ENCODE data around the gene ENTREP3. TPM values are rescaled to one million over a fixed set of nuclear protein-coding genes. Genes with fewer than 3 reads are reported as not detected.

ENTREP3 gene
- total and polyA plus RNA-seq, 2 donors (not counting 3 experiments of a cell fraction or from before 2014, with no cell fraction given) = 27.4 to 62.7 TPM

DNA sequence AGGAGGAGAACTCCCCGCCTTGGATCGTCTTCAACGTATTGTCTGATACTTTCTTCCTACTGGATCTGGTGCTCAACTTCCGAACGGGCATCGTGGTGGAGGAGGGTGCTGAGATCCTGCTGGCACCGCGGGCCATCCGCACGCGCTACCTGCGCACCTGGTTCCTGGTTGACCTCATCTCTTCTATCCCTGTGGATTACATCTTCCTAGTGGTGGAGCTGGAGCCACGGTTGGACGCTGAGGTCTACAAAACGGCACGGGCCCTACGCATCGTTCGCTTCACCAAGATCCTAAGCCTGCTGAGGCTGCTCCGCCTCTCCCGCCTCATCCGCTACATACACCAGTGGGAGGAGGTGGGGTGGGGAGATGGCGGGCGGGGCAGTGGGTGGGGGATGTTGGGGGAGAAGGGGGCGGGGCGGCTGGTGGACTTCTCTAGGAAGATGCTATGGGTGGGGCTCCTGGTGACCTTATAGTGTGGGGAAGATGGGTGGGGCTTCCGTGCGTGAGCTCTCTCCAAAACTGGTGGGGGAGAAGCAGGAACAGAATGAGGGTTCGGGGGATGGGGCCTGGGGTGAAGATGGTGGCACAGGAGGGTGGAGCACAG, 27.3 kb upstream of the ENTREP3 start:
- no peaks in the 10 kb centered on the region for H3K36me3 ChIP-seq (ENCODE audit: control insufficient read depth in 2 of 2, extremely low read depth in 1 of 2, insufficient read depth in 2 of 2, low read length in 2 of 2)
- no peak overlapping the region for H3K9ac ChIP-seq (replicated peaks; ENCODE audit: extremely low read depth, insufficient read depth, low read length)
- ChIA-PET CTCF (no interaction called here), POLR2A (no interaction called here)
- no peaks in the 10 kb centered on the region for H3K9me3 ChIP-seq (replicated peaks; ENCODE audit: control insufficient read depth, insufficient read depth, low read length)
- no peak for DNase-seq (ENCODE audit: low read depth, low spot score)
- no peaks in the 10 kb centered on the region for H3K79me2 ChIP-seq (ENCODE audit: control insufficient read depth, insufficient read depth, low read length)
- H4K20me1 ChIP-seq (replicated peaks; ENCODE audit: control insufficient read depth, extremely low read depth, insufficient read depth, low read length) = no peaks in the 10 kb centered on the region
- H3K4me3 ChIP-seq (replicated peaks in 1 of 3; ENCODE audit: insufficient read depth in 1 of 3, low read depth in 1 of 3, low read length in 3 of 3) = no peak overlapping the region
- intact Hi-C loops (cut with micrococcal nuclease) = no loop called here
- no peak overlapping the region for H3K27ac ChIP-seq (ENCODE audit: insufficient read depth, low read depth, low read length)
- H2AFZ ChIP-seq (ENCODE audit: low read depth, low read length) = no peak overlapping the region
- no peak for FAIRE-seq
- H3K4me1 ChIP-seq (ENCODE audit: control insufficient read depth, extremely low read depth, insufficient read depth, low read length) = peaks cover 7% of the 10 kb centered on the region
- TF ChIP-seq MYC (IDR thresholded peaks at IDR 0.05; ENCODE audit: low read depth, low read length) = no peak
- no peak for TF ChIP-seq EZH2 (IDR thresholded peaks at IDR 0.05; ENCODE audit: borderline replicate concordance, low read depth, low read length, severe bottlenecking)
- TF ChIP-seq FOS (IDR thresholded peaks at IDR 0.05; ENCODE audit: borderline replicate concordance, insufficient read depth, low read length) = no peak
- no peak for TF ChIP-seq POLR2A (IDR thresholded peaks at IDR 0.05; ENCODE audit: low read depth, low read length)
- no peak for TF ChIP-seq GATA2 (IDR thresholded peaks at IDR 0.05; ENCODE audit: insufficient read depth, insufficient read length, low read depth, low read length)
- TF ChIP-seq, protein P1, sequence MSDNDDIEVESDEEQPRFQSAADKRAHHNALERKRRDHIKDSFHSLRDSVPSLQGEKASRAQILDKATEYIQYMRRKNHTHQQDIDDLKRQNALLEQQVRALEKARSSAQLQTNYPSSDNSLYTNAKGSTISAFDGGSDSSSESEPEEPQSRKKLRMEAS (IDR thresholded peaks at IDR 0.05; ENCODE audit: insufficient read depth, insufficient read length) = no peak
- TF ChIP-seq JUN (IDR thresholded peaks at IDR 0.05; ENCODE audit: borderline replicate concordance, insufficient read depth, insufficient read length, low read depth) = no peak
- no peak for TF ChIP-seq POLR2AphosphoS5 (IDR thresholded peaks at IDR 0.05; ENCODE audit: insufficient read depth, low read depth, low read length)
- TF ChIP-seq, protein P2, sequence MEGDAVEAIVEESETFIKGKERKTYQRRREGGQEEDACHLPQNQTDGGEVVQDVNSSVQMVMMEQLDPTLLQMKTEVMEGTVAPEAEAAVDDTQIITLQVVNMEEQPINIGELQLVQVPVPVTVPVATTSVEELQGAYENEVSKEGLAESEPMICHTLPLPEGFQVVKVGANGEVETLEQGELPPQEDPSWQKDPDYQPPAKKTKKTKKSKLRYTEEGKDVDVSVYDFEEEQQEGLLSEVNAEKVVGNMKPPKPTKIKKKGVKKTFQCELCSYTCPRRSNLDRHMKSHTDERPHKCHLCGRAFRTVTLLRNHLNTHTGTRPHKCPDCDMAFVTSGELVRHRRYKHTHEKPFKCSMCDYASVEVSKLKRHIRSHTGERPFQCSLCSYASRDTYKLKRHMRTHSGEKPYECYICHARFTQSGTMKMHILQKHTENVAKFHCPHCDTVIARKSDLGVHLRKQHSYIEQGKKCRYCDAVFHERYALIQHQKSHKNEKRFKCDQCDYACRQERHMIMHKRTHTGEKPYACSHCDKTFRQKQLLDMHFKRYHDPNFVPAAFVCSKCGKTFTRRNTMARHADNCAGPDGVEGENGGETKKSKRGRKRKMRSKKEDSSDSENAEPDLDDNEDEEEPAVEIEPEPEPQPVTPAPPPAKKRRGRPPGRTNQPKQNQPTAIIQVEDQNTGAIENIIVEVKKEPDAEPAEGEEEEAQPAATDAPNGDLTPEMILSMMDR (IDR thresholded peaks at IDR 0.05; ENCODE audit: extremely low read depth in 1 of 2, insufficient read depth in 1 of 2, low read depth in 1 of 2, low read length in 2 of 2) = no peak
- no peaks in the 10 kb centered on the region for H3K9me1 ChIP-seq (replicated peaks; ENCODE audit: control insufficient read depth, extremely low read depth, insufficient read depth, low read length)
- no peak overlapping the region for H3K4me2 ChIP-seq (ENCODE audit: insufficient read depth, low read length)
- peaks cover 0 to 2% of the 10 kb centered on the region in 2 experiments for H3K27me3 ChIP-seq (ENCODE audit: control insufficient read depth in 2 of 2, insufficient read depth in 2 of 2, low read length in 2 of 2)
- BruUV-seq (replicated peaks) = no TSS peak
- dilution Hi-C loops (cut with MboI; ENCODE audit: extremely low pct_ligation_motif_present, low sequenced_read_pairs) = no loop called here

Data from endothelial cell of umbilical vein (primary cell).